Dedifferentiated amniotic fluid mesenchymal stem cell (primary cell): ENCODE results near the gene AKR1C1.
"Not testable (repeated sequence)": the region's sequence is repeated elsewhere in the genome, so short reads cannot be mapped to it uniquely, and the experiment has no call there.

Source experiments
- DNase-seq: peaks from one replicate; pipeline ENCODE4 v3.0.0-alpha.2; 2016; ENCODE audit errors: extremely low spot score

AKR1C1 gene

DNA sequence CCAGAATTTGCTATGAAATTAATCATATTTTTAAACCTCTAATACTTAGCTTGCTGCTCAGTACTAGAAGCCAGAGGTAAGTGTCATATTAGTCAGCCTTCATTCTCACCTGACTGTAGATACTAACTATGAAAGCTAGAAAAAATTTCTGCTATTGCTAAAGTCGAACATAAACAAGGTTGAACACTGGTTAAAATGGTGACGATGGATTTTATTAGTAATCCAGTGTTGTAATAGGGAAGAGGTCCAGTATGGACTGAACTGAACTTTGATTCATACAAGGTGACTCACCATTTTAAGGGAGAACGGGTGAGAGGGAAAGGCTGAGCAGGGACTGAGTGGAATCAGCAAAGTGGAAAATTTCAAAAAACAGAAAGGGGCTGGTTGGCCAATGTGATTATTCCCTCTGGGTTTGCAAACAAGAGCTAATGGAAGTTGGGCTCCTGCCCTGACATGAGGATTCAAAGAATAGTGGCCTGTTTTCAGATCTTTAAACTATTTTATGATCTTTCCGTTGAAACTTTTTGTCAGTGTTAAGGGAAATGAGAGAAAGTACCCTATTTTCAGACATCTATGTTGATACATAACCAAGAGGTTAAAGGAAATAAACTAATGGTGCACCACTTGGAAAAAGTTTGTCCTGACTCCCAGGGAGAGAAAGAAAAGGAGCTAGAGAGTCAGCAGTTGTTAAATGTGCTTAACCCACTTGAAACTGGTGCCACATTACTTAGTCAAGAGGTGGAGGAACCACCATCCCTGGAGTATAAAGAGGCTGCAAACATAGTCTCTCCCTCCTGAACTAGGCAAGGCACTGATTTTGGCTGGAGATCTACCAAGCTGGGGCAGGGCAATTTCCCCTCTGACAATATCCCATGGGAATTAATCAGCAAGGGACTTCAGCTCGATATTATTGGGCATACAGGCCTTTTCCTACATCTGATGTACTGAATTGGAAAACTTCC, 15.3 kb upstream of the AKR1C1 start:
- DNase-seq: peak; percentile 83

DNA sequence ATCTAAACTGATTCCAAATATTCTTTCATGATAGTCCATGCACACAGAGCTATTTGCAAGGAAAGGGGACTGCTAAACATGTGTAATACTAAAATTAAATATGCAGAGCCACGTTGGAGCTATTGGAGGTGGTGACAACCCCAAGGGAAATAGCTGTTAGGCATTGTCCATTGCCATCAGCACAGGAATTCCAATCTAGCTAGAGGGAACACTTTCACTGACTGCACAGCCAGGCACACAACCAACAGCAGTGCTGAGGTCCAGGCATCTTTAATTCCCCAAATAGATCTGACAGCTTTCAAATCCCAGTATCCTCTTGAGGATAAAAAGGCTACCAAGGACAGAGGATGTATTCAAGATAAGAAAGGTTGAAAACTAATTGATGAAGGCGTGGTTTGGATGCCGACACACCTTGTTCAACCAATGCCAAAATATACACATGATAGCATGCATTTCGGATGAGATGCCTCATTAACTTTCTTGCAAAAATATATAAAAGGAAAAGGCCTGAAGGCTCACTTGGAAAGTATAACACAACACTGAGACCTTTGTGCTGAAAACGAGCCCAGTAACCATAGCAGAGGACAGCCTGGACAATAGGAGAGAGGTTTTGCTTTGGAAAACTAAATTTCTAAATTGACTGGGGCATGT, 11.6 kb upstream of the AKR1C1 start:
- DNase-seq: not testable (repeated sequence)

DNA sequence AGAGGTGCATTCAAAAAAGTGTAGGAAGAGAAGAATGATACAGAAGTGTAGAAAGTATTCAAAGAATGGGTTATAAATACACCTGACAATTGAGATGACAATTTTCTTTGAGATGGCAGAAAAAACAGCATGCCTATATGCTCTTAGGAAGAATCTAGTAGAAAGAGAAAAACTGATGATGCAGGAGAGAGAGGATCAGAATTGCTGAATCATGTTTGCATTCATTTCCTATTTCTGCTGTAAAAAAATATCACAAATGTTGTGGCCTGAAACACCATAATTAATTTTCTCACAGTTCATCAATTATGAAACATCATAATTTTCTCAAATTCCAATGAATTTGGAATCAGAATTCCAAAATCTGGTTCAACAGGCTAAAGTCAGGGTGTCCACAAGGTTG, 9.8 kb upstream of the AKR1C1 start:
- no peak for DNase-seq

DNA sequence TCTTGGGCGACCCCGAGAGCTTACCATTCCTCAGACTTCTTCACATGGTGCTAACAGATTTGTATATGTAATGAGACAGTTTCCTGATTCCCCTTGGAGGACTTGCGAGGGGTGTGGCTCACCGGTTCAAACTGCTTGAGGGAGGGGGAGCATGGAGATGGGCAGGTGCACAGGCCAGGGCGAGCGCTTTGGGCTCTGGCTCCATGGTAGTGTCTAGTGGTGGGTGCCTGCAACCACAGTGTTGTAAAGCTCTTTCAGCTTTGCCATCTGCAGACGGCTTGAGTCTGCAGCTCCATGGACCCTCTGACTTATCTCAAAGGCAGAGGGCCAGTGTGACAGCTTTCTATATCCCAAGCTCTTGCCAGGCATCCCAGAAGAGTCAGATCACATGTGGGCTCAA, 7.1 kb upstream of the AKR1C1 start:
- DNase-seq: not testable (repeated sequence)

DNA sequence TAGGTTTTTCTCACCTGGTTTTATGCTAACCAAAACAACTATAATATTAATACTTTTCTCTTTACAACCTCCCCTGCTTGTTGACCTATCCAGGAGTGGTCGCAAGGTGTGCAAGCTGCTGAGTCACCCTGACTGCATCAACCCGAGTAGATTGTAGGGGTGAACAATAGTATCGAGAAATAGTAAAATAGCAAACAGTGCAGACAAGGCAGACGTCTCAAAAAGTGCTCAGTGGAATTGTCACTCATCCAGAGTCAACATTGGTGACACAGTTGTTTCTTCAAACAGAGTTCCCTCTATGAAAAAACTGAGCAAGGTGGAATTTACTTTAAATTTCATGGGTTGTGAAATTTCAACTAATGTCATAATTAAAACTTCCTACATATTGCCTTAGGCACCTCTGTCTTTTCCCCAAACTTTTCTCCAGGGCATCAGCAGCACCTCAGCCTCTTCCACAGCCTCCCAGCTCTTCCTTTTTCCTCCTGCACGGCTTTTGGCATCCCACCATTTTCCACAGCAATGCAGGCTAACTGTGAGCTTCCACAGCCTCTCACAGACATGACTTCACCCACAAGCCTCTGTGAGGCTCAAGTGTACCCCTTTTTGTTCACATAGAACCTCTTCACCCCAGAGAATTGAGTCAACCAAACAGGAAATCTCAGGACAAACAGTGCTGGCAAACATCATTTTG, 6.1 kb upstream of the AKR1C1 start:
- DNase-seq: not testable (repeated sequence)

DNA sequence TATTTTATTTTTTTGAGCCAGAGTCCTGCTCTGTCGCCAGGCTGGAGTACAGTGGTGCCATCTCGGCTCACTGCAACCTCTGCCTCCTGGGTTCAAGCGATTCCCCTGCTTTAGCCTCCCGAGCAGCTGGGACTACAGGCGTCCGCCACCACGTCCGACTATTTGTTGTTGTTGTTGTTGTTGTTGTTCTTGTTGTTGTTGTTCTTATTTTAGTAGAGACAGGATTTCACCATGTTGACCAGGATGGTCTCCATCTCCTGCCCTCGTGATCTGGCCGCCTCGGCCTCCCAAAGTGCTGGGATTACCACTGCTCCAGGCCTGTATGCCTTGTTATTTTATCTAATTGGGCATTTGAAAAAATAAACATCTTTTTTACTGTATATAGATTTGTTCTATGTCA, 1.7 kb upstream of the AKR1C1 start:
- DNase-seq: not testable (repeated sequence)

DNA sequence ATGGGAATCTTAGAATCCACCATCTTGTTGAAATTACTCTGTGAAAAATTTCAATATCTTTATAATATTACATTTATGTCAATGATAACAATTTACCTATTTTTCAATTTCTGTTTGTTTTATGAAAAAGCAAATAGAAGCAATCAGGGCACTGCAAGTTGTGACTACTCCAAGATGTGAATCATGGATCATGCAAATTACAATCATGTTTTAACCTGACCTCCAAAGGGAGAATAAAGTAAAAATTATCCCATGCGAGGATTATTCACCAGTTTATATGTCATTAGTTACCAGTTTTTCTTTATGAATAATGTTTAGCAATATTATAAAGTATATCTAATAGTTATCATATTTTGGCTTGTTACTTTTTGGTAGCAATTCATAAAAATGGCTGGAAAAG, 907 bp upstream of the AKR1C1 start:
- not testable (repeated sequence) for DNase-seq

DNA sequence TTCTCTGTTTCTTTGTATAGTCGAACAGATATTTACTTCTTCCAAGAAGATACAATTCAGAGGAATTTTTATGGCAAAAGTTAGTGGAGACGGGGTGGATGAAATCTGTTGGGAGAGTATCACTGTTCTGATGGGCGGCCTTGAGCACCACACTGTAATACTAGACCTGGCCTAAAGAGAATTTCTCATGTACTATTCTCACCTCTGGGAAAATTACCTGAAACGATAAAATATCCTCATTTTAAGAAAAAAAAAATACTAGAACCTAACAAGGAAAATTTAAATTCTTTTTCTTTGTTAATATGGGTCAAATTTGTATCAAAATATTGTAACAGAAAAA, 570 bp downstream of the AKR1C1 start:
- DNase-seq: not testable (repeated sequence)

DNA sequence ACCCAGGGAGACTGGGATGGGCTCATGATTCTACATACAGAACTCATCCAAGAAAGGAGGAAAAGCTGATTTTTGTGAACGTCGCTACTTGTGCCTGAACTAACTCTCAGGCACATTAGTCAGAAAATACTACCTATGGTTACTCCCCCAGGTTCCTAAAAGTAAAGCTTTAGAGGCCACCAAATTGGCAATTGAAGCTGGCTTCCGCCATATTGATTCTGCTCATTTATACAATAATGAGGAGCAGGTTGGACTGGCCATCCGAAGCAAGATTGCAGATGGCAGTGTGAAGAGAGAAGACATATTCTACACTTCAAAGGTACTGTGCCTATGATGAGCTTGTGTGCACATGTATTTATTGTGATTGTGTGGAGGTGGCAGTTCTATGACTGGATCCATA, 2.5 kb downstream of the AKR1C1 start:
- DNase-seq: not testable (repeated sequence)

DNA sequence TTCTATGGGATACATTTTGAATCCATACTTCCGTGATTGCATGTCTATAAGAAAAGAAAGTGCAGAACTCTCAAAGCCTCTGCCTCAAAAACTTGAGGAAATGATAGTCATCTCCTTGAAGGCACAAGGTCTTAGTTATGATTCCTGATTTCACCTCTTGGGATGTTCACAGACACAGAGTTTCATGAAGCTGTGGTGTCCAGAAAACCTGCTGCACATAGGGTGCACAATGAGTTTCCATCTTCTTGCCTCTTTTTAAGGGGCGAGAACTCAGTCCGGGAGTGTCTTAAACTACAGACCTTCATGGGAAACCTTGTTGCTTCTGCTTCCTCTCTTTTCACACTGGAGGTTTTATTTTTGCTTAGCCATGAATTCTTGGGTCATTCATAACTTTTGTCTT, 4.0 kb downstream of the AKR1C1 start:
- DNase-seq: not testable (repeated sequence)

DNA sequence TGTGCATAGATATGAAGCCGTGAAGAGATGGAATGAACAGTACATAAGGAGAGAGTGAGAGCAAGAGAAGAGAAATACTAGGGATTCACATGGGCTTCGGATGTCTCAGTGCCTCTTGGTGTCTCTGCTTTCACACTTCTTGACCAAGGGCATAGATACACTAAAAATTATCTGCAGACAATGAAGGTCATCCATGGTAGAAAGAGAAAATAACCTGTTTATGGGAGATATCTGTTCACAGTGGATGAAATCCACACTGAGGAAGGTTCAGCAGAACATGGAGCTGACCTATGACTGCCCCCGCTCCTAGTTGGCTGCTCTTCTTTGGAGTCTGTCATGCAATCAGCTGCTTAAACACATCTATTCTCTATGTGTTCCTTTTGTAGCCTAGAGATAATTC, 6.1 kb downstream of the AKR1C1 start:
- DNase-seq: not testable (repeated sequence)

DNA sequence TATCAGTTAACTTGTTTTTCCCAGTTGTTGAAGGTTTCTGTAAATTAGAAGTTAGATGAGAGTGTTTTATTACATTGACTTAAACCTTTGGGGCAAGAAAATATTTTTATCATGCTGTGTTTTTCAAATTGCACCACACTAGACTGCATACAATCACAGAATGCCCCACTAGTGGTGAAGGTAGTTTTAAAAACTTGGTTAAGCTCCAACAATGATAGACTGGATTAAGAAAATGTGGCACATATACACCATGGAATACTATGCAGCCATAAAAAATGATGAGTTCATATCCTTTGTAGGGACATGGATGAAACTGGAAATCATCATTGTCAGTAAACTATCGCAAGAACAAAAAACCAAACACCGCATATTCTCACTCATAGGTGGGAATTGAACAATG, 7.1 kb downstream of the AKR1C1 start:
- not testable (repeated sequence) for DNase-seq

DNA sequence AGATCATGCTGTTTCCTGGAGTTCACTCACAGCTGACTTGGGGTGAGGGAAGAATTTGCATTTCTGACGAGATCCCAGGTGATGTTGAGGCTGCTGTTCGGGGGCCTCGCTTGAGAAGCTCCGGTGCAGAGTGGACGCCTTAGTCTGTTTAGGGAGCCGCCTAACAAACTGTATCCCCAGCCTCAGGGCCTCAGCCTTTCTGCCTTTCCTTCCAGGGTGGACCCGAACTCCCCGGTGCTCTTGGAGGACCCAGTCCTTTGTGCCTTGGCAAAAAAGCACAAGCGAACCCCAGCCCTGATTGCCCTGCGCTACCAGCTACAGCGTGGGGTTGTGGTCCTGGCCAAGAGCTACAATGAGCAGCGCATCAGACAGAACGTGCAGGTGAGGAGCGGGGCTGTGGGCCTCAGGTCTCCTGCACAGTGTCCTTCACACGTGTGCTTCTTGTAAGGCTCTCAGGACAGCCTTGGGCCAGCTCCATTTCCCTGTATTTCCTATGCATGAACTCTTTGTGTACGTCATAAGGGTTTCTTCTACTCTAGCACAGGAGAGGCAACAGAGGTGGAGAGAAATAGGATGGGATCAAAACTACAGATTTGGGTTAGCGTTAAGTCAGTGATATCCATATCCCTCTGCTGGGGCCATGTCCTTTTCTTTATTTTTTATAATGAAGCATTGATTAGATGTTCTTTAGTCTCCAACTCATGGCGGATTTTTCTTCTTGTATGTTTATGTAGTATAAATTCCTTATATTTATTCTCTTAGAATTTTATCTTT, 9.3 kb downstream of the AKR1C1 start:
- DNase-seq: not testable (repeated sequence)

DNA sequence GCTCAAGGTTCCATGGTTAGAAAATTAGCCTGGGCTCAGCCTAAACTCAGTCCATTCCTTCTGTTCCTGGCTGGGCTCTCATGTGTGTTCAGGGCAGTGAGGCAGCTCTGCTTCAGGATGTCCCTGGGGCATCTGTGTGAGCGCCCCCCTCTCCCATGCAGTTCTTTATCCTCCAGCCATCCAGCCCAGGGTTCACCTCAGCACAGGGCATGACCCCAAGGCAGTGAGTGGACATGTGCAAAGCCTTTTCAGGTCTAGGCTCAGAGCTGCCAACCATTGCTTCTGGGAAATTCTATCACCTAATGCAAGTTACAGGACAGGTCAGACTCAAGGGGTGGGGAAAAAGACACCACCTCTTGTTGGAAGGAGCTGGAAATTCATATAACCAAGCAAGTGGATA, 10.1 kb downstream of the AKR1C1 start:
- not testable (repeated sequence) for DNase-seq

DNA sequence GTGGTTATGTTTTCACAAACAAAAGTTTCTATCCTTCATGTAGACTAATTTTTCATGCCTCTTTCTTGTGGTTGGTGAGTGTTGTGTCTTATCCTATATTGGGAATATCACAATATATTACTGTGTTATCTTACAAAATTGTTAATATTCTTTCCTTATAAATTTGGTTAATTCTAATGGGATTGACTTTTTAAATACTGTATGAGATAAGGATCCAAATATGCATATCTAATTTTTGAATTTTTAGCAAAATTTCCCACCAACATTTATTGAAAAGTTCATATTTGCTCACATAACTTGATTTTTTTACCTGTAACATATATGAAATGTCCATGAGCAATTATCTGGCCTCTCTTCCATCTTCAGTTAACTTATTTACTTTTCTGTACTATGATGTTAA, 11.2 kb downstream of the AKR1C1 start:
- not testable (repeated sequence) for DNase-seq

DNA sequence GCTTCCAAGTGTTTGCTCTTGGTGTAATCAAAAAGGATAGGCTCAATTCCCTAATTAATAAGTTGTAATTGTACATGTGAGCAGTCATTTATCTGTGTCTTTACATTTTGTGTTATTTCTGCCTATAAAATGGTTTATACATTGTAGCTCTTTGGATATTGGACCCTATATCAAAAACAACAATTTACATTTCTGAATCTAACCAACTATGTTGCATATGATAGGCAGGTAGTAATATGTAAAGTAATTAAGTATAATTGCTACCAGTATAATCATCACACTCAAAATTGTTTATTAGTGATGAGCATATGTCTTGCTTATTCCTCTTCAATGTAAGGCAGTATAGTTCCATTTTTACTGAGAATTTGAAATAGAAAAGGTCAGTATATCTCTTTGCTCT, 13.8 kb downstream of the AKR1C1 start:
- DNase-seq: no peak

DNA sequence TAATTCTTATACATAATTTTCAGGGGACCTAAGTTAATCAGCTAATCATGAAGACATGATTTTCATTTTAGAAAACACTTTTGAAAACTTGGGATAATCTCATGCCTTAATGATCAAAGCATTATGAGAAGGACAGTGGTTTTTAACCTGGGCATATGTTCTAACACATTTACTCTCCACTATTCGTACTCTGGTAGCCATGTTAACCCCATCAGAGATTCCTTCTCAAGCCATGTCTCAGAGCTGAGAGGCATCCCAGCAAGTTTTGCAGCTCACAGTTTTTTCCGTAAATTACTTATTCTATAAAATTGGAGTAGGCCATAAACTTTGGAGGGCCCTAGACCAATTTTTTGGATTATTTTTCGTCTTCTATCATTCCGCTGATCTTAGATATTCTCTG, 15.7 kb downstream of the AKR1C1 start:
- no peak for DNase-seq

DNA sequence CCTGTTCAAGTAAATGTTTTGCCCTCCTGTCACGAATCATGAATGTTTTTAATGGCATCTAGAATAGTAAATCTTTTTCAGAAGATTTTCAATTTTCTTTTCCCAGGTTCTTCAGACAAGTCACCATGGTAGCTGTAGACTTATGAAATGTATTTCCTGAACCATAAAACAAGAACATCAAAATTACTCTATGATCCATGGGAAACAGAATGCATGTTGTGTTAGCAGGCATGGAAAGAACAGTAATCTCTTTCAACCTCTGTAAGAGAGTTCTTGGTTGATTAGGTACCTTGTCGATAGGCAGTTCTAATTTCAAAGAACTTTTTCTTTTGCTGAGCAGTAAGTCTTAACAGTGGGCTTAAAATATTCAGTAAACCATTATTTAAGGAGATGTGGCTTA, 17.6 kb downstream of the AKR1C1 start:
- no peak for DNase-seq

DNA sequence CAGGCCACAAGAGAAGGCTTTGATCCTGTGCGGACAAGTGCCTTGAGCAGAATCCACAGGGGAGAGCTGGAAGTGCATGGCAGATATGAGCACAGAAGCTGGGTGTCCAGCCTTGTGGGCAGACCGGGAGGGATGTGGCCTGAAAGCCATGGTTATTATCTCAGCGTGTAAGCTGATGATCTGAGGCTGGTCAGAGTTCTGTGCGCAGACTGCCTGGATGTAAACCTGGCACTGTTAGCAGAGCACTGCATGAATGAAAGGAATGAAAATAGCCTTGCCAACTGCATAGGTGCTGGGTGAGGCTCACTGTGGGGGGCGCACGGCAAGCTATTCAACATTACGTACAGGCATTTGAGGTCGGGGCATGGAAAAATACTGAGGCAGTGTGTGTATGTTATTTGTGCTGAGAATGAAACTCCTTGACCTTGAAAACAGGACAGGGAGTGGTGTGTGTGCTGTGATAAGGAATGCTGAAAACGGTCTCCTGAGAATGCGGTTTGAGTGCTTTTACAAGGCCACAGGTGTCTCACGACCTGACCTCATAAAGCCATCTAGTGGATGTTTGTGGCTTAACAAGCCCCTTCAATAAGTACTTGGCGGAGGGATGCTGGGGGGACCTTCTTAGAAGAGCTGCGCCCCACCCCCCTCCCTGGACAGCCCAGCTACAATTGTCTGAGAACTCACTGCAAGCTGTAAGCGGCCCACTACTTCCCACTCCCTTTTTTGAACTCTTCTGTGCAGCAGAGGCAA, 18.7 kb downstream of the AKR1C1 start:
- DNase-seq: no peak

DNA sequence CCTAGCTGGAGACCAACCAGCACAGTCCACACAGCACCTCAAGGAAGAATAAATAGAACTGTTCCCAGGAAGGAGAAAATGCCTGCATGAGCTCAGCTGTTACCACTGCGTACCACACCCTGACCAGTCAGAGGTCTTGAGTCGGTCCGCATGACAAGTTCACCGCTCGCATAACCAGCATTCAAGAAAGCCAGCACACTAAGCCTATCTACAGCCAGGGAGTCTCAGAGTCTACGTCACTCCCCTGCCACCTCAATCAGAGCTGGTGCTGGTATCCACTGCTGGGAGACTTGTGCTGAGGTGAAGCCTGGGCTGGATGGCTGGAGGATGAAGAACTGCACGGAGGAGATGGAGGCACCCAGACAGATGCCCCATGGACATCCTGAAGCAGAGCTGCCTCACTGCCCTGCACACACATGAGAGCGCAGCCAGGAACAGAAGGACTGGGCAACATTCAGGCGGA, 19.6 kb downstream of the AKR1C1 start:
- DNase-seq: no peak
